ENCODE data around the gene FLG.
A peak's percentile ranks its signal among the peaks of the same experiment; 100 is the strongest.

GRCh38 chr1:152347116-152347728 is 22.2 kb upstream of the FLG start:
- TF ChIP-seq GABPA (IDR thresholded peaks at IDR 0.05 in 1 of 2, conservative IDR thresholded peaks at IDR 0.05 in 1 of 2) (no peak), RXRA (IDR thresholded peaks at IDR 0.05) (no peak), CTCF (IDR thresholded peaks at IDR 0.05; ENCODE audit: low read depth, low read length, missing input control) (peak; percentile 79), TAF1 (conservative IDR thresholded peaks at IDR 0.05) (no peak), JUND (IDR thresholded peaks at IDR 0.05) (no peak), YY1 (IDR thresholded peaks at IDR 0.05) (no peak)

Data from liver (tissue), 3 donors.